ENCODE results near the gene PRRG1.
"Not testable (repeated sequence)": the region's sequence is repeated elsewhere in the genome, so short reads cannot be mapped to it uniquely, and the experiment has no call there.

PRRG1 gene

DNA sequence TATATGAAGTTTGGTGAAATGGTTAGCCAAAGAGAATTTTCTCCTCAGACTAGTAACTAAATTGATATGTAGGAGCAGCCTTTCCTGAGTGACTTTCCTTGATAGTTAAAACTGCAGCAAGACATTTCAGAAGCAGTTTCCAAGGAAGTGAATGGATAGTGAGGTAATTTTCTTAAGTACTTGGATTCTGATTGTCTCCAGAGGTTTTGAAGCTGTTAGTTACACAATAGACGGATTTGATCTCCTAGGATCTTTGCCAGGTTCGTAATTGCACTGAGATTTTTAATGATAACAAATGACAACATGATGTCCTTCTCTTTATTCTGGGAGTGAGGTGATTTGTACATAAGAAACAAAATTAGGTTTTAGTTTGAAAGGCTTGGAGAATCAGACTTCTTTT lies 29.2 kb downstream of the PRRG1 start:
- no peak for DNase-seq (ENCODE audit: low read depth in 2 of 2)

DNA sequence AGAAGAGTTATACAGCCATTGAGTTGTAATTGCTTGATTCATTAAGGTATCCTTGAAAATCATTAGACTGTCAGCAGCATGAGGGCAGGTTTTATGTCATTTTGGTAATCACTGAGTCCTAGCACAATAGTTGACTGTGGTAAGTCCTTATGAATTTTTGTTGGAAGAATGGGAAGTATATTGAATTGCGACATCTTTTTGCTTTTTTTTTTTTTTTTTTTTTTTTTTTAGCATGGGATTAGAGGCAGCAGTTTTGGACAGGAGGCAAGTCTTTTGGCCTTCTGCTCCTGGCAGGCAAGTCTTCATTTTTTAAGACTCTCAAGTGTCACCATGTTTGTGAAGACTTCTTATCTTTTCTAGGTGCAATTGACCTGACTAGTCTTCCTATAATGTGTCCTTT lies 29.7 kb downstream of the PRRG1 start:
- DNase-seq (ENCODE audit: low read depth in 2 of 2) = no peak

DNA sequence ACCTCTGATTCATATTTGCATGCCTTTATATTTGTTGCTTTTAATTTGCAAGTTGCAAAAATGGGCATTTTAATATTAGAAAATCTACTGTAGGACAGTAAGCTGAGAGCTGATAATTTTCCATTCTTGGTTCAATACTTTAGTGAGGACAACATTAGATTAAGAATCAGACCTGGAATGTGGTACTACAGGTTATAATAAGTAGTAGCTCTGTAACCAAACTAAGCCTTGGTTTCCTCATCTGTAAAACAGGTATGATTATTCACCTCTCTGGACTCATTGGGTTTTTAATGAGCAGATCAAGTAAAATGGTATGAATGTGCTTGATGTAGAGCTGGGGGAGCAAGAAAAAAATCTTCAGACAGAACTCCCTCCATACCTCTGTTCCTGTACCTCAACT lies 31.1 kb downstream of the PRRG1 start:
- DNase-seq (ENCODE audit: low read depth in 2 of 2) = no peak

DNA sequence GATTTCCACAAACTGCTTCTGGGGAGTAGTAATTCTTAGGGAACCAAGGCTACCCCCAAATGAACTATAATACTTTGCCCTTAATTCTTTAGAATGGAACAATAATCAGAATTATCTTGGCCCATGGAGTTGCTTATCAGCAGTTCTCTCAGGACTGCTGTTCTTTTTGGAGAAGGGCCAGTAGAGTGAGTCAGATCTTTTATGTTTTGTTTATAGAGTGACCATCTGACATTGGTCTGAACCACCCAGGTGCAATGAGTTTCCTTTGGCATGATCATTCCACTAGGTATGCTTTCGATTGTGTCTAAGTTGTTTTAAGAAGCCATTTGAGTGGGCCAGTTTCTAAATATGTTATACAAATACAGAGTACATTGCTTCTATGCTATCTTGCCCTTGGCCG lies 31.8 kb downstream of the PRRG1 start:
- no peak for DNase-seq (ENCODE audit: low read depth in 2 of 2)

DNA sequence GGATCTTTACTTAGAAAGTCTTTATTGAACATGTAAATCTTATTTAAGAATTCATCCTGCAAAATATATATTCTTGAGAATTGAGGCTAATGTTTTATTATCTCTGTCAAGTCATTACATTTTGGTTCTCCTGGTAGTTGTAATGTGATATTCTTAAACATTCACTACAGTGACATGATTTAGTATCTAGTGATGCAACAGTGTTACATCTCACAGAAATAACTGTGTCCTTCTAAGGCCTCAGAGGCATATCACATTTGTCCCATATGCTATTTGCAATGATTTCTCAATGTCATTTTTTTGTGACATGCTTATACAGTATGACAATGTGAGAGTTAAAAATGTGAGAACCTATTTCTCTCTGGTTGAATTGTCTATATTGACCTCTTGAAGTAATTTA lies 34.1 kb downstream of the PRRG1 start:
- DNase-seq (ENCODE audit: low read depth in 2 of 2) = no peak

DNA sequence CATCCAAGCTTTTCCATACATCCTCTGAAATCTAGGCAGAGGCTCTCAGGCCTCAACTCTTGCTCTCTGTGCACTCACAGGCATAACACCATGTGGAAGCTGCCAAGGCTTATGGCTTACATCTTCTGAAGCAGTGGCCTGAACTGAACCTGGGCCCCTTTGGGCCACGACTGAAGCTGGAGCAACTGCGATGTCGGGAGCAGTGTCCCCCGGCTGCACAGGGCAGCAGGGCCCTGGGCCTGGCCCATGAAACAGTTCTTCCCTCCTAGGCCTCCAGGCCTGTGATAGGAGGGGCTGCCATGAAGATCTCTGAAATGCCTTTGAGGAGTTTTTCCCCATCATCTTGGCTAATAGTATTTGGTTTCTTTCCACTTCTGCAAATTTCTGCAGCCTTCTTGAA lies 39.2 kb downstream of the PRRG1 start:
- DNase-seq (ENCODE audit: low read depth in 2 of 2) = no peak

DNA sequence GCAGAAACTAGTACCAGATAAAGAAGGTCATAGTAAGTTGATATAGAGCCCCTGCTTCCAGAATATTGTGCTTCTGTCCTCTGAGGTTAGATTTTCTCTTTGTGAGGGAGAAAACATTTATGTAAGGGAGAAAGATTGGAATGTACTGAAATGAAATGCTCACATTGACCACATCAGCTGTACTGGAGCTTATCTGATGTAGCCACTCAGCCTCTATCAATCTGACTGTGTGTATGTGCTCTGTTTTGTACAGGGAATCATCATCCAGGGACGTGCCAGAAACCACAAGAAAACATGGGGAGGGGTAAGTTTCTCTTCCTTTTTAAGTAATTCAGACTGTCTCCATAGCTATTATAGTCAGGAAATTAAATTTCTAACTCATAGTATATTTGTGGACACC lies 56.8 kb downstream of the PRRG1 start:
- DNase-seq (ENCODE audit: low read depth in 2 of 2) = no peak

DNA sequence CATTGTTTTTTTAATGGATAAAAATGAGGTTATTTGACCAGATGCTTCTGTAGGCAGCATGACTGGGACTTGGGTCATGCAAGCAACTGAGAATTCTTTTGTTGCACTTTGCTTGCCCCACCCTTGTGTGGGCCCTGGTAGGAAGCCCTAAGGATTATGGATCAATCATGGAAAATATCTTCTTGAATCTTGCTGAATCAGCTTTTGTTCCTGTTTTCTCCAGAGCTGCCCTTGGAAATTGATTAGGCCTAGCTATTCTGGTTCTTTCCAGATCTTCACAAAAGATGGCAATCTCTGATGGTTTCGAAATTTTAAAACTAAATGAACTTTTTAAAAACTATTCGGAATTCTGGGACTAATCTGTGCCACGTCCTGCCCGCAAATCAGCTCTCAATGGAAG lies 58.6 kb downstream of the PRRG1 start:
- DNase-seq (ENCODE audit: low read depth in 2 of 2) = no peak

DNA sequence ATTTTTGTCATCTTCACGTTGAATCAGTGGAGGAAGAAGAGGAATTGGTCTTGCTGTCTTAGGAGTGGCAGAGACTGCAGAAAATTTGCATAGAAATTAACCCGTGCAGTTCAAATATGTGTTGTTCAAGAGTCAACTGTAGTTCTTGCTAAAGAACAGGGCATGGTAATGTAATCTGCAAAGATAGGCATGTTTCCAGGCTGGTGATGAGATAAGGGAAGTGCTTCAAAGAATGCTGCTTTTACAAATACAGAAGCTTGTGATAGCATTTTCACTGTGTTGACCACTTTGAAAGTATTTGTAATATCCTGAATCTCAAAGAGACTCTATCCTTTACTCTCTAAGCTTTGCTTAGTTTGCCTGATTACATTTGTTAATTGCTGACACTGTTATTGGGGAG lies 60.1 kb downstream of the PRRG1 start:
- no peak for DNase-seq (ENCODE audit: low read depth in 2 of 2)

DNA sequence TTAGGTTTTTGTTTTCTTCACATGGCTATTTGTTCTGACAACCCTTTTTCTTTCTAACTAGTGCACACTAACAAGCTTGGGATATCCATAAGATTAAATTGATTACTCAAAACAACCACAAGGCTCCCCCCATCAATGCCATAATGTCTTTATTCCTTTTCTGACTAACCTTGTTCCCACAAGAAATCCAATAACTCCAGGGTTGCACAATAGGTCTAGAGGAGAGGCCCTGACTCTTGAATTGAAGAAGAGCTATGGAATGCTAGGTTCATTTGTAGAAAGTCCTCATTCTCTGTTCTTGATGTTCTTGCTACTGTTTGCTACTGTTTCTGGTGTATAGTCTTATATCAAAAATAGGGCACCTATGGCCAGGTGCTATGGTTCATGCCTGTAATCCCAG lies 71.0 kb downstream of the PRRG1 start:
- DNase-seq (ENCODE audit: low read depth in 2 of 2) = no peak

DNA sequence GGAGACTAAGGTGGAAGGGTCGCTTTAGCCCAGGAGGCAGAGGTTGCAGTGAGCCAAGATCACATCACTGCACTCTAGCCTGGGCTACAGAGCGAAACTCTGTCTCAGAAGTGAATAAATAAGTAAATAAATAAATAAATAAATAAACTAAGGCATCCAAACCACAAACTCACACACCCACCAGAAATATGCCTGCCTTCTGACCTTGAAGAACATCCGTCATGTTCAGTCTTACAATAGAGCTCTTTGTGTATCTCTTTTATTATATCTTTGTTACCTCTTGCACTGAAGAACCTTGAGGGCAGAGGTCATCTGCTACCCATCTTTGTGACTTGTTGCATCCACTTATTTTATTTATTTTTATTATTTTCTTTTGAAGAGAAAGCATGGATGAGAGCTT lies 71.6 kb downstream of the PRRG1 start:
- no peak for DNase-seq (ENCODE audit: low read depth in 2 of 2)

DNA sequence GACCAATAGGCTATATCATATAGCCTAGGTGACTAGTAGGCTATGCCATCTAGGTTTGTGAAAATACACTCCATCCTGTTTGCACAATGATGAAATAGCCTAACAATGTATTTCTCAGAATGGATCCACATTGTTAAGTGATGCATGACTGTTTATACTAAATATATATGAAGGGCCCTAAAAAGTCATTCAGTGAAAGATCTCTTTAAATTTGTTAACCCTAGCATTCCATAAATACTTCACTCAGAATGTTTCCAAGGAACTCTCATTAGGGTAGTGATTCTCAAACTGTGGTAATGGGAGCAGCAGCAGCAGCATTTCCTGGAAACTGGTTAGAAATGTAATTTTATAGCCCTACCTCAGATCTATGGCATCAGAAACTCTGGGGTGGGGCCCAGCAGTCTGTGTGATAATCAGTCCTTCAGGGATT lies 74.9 kb downstream of the PRRG1 start:
- DNase-seq (ENCODE audit: low read depth in 2 of 2) = no peak

DNA sequence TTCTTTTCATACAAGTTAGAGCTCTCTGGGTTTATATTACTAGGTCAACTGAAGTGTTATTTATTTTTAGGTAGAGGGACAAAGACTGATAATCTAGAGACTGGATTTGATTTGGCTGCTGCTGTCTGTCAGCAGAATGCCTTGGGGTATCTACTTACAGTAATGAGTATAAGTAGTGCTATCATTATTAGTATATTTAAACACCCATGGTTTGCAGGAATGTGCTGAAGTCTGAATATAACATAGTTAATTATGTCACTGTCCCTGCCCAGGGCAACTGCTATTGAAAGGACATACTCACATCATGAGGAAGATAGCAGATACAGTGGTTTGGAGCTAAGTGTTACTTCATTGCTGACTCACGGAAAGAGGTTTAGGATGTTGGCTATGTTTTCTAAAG lies 76.2 kb downstream of the PRRG1 start:
- DNase-seq (ENCODE audit: low read depth in 2 of 2) = no peak

DNA sequence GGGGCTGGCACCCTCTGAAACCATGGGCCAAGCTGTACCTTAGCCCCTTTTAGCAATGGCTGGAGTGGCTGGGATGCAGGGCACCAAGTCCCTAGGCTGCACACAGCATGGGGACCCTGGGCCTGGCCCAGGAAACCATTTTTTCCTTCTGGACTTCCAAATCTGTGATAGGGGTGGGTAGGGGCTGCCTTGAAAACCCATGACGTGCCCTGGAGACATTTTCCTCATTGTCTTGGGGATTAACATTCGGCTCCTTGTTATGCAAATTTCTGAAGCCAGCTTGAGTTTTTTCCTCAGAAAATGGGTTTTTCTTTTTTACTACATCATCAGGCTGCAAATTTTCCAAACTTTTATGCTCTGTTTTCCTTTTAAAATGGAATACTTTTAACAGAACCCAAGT lies 79.8 kb downstream of the PRRG1 start:
- not testable (repeated sequence) for DNase-seq (ENCODE audit: low read depth in 2 of 2)

DNA sequence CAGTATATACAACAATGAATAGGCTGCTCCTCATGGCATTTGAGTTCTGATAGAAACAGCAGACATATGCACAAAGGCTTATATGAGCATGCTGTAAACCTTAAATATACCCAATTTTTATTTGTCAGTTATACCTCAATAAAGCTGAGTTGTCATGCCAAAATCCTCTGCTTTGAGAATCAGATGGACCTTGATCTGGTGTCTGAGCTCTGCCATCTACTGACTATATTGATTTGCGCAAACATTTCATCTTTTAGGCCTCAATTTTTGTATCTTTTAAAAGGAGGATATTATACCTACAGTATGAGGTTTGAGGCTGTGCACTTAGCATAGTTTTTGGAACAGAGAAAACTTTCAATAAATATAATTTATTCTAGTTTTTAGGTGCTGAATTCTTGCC lies 85.2 kb downstream of the PRRG1 start:
- no peak for DNase-seq (ENCODE audit: low read depth in 2 of 2)

DNA sequence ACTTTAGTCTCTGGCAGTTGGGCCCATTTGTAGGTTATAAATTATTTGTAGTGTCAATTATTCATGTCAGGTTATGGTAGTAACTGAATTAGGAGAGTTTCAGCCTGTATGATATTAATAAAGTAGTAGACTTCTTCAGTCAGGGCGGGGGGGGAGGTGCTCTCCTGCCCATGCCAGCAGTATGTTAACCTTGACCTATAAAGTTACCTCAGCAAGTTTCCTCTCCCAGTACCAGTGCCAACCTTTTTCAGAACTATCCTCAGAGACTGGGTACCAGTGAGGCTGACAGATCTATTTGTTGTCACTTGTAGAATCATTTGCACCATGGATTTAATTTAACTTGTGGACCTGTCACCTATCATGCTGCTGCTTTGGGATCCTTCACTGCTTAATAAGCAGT lies 88.0 kb downstream of the PRRG1 start:
- no peak for DNase-seq (ENCODE audit: low read depth in 2 of 2)

DNA sequence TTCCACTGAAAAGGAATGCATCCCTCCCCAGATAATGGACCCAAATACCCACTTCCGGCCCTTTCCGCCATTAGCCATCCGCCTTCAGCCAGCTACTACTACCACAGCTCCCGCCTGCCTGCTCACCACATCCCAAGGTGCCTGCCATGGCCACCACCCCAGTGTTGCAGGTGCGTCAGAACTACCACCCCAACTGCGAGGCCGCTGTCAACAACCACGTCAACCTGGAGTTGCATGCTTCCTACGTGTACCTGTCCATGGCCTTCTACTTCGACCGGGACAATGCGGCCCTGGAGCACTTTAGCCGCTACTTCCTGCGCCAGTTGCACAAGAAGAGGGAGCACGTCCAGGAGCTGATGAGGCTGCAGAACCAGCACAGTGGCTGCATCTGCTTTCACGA lies 92.2 kb downstream of the PRRG1 start:
- DNase-seq (ENCODE audit: low read depth in 2 of 2) = no peak

DNA sequence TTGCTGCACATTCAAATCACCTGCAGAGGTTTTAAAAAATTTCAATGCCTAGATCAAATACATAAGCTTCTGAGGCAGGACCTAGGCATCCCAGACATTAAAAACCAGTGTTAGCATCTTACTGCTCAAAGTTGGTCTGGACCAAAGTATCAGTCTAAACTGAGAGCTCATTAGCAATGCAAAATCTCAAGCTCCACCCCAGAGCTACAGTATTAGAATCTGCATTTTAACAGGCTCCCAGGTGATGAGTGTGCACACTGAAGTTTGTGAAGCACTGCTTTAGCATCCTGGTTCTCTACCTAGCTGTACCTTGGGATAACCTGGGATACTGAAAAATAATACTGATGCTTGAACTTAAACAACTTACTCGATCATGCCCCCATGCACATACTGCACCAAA lies 96.0 kb downstream of the PRRG1 start:
- no peak for DNase-seq (ENCODE audit: low read depth in 2 of 2)

DNA sequence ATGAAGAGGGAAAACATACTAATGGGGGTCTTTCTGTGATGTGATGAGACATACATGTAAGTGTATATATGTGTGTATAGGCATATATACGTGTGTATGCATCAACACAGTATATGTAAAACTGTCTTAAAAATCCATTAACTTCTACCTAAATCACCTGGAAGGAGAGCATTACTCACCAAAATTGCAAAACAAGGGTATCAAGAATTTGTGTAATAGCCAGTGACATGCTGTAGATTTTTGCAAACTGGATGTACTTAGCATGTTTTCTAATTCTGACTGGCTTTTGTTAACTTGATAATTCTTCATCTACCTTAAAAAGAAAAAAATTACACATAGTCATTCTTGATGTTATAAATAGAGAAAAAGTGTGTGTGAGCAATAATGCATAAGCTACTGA lies 104.7 kb downstream of the PRRG1 start:
- no peak for DNase-seq (ENCODE audit: low read depth in 2 of 2)

DNA sequence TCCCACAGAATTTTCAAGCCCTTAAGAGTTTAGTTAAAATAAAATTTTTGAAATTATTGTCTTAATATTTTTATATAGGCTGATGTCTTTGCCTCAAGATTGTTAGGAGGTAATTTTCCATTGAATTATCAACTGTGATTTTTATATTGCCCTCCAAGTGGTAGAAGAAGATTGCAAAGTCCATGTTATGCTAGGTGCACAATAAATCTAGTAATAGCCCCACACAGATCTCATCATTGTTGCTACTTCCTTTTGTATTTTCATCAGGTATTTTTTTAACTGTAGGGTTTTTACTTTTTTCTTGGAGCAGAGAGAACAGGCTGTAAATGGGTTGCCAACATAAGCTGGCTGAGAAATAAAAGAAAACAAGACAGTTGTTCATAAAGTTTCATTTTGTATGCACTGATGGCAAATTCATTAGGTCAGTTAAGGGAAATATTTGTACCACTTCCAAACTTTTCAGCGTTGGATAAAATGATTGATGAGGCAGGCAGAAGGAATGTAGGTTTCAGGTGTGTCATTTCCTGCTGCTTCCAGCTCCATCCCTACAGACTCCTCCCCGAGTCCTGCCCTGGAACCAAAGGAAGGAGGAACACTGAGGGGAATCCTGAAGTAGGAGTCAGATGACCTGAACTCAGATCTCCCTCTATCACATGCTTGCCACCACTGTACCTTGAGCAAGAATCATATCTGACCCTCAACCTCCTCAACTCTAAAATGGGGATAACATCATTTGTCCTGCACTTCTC lies 105.5 kb downstream of the PRRG1 start:
- DNase-seq (ENCODE audit: low read depth in 2 of 2) = no peak

DNA sequence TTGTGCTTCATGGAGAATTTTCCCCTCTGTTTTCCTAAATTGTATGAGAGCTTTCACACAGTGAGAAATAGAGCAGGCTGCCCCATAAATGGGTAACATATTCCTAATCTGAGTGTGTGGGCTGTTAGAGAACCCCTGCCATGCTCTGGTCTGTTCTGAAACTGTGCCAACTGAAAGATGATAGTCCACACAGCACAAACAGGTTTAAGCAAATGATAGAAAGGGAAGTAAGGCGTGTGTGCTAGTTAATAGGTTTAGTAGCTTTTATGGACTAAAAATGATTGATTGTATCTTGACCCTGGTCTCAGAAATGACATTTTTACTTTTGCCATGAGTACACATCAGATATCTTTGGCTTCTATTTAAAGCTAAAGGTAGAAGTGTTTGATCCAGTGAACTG lies 106.2 kb downstream of the PRRG1 start:
- DNase-seq (ENCODE audit: low read depth in 2 of 2) = no peak

DNA sequence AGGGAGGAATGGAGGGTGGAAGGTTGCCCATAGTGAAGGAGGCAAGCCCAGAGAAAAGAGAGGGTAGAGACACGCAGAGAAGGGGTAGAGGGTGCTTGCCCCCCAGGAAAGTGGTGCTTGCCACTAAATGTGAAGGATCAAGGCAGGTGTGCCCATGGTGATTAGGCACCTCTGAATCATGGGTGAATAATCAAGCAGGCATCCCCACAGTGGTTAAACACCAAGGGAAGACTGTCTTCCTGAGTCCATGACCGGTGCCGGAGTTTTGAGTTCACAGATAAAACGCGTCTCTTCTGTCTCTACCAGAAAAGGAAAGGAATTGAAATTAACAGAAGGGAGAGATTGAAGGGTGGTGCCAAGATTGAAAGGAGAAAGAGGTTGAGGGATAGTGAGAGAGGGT lies 111.1 kb downstream of the PRRG1 start:
- not testable (repeated sequence) for DNase-seq (ENCODE audit: low read depth in 2 of 2)

DNA sequence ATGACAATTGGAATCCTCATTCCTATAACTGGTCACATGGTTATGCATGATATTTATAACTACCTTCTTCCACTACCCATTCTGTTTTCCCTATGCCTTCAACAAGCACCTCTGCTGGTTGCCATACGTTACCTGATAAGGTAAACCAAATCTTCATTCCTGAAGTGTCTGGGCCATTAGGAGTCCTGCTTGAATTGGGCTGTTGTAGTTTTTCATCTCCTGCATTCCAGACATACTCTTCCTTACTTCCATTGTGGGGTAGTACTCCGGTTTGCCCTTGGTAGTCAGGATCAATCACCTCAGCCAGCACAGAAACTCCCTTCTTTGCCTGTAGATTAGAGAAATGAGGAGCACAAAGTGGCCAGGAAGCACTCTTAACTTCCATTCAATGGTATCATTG lies 113.2 kb downstream of the PRRG1 start:
- DNase-seq (ENCODE audit: low read depth in 2 of 2) = no peak

DNA sequence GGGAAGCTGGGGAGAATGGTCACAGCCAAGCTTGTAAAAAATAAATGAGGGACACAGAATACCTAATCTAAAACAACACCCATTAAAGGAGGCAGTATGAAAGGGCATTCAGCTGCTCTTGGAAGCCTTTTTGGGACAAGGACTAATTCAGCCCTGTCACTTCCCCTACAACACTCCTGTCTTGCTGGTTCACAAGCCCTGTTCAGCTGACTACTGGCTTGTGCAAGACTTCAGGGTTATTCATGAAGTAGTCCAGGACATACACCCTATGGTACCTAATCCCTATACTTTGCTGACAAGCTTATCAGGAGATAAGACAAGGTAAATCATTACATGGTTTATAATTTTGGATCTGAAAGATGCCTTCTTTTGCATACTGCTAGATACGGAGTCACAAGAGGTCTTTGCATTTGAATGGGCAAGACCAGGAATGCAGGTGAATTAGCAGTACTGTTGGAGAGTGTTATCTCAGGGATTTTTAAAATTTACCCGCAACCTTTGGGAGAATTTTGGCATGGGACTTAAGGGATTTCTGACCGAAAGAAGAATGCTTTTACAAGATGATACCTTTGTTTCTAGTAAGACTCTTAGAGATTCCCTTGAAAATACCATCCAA lies 119.1 kb downstream of the PRRG1 start:
- no peak for DNase-seq (ENCODE audit: low read depth in 2 of 2)
